ENCODE data around the gene ANKRD22. TPM values are rescaled to one million over a fixed set of nuclear protein-coding genes. Genes with fewer than 3 reads are reported as not detected.

ANKRD22 gene
- total RNA-seq, 1 donor from 2014 or later = 0.71 TPM

- intact Hi-C loops (cut with DNase I) = no loop called here
Measured at GRCh38 chr10:88895250-88895649, 43.6 kb upstream of the ANKRD22 start.

GRCh38 chr10:88893611-88894010 lies 42.0 kb upstream of the ANKRD22 start:
- H3K4me3 ChIP-seq = no peak overlapping the region
- H3K36me3 ChIP-seq = no peaks in the 10 kb centered on the region
- intact Hi-C loops (cut with DNase I) = no loop called here
- H3K4me1 ChIP-seq = peaks cover 26% of the 10 kb centered on the region
- H3K9me3 ChIP-seq = no peaks in the 10 kb centered on the region
- no peak for DNase-seq
- no peak for TF ChIP-seq CTCF (IDR thresholded peaks at IDR 0.05)
- no peak overlapping the region for H3K27ac ChIP-seq
- ATAC-seq = no peak
- no peaks in the 10 kb centered on the region for H3K27me3 ChIP-seq (ENCODE audit: low read depth)

More at GRCh38 chr10:88895250-88895649, 43.6 kb upstream of the ANKRD22 start:
- no peaks in the 10 kb centered on the region for H3K36me3 ChIP-seq
- no peaks in the 10 kb centered on the region for H3K27me3 ChIP-seq (ENCODE audit: low read depth)
- no peak for DNase-seq
- H3K27ac ChIP-seq = no peak overlapping the region
- no peak overlapping the region for H3K4me3 ChIP-seq
- peaks cover 22% of the 10 kb centered on the region for H3K4me1 ChIP-seq
- no peaks in the 10 kb centered on the region for H3K9me3 ChIP-seq
- no peak for TF ChIP-seq CTCF (IDR thresholded peaks at IDR 0.05)
- ATAC-seq = no peak

- Histone ChIP-seq H3K9me3 (no peaks in the 10 kb centered on the region), H3K4me1 (peaks cover 26% of the 10 kb centered on the region), H3K4me3 (no peak overlapping the region), H3K36me3 (no peaks in the 10 kb centered on the region), H3K27ac (no peak overlapping the region), H3K27me3 (ENCODE audit: low read depth) (no peaks in the 10 kb centered on the region)
- intact Hi-C loops (cut with DNase I) = no loop called here
- TF ChIP-seq CTCF (IDR thresholded peaks at IDR 0.05) = no peak
- ATAC-seq = no peak
- DNase-seq = no peak
Measured at GRCh38 chr10:88892222-88892967, 40.8 kb upstream of the ANKRD22 start.

GRCh38 chr10:88890681-88891381 lies 39.2 kb upstream of the ANKRD22 start:
- Histone ChIP-seq H3K27me3 (ENCODE audit: low read depth) (no peaks in the 10 kb centered on the region), H3K27ac (no peak overlapping the region), H3K36me3 (no peaks in the 10 kb centered on the region), H3K9me3 (no peaks in the 10 kb centered on the region), H3K4me3 (no peak overlapping the region), H3K4me1 (peaks cover 16% of the 10 kb centered on the region)
- ATAC-seq (no peak), DNase-seq (no peak)
- intact Hi-C loops (cut with DNase I) = no loop called here
- no peak for TF ChIP-seq CTCF (IDR thresholded peaks at IDR 0.05)

- ATAC-seq (no peak), DNase-seq (no peak)
- Histone ChIP-seq H3K36me3 (no peaks in the 10 kb centered on the region), H3K27ac (no peak overlapping the region), H3K4me1 (peaks cover 20% of the 10 kb centered on the region), H3K4me3 (no peak overlapping the region), H3K9me3 (no peaks in the 10 kb centered on the region), H3K27me3 (ENCODE audit: low read depth) (no peaks in the 10 kb centered on the region)
- intact Hi-C loops (cut with DNase I) = no loop called here
- no peak for TF ChIP-seq CTCF (IDR thresholded peaks at IDR 0.05)
Measured at GRCh38 chr10:88889559-88890337, 38.1 kb upstream of the ANKRD22 start.
